NCI-H1436 (cell line): Measurements from ENCODE around the gene DLEU7.

Experiments
- DNase-seq: peaks from one replicate; lab custom pipeline; 2025; lab: John Stamatoyannopoulos, UW

DLEU7 gene

DNA sequence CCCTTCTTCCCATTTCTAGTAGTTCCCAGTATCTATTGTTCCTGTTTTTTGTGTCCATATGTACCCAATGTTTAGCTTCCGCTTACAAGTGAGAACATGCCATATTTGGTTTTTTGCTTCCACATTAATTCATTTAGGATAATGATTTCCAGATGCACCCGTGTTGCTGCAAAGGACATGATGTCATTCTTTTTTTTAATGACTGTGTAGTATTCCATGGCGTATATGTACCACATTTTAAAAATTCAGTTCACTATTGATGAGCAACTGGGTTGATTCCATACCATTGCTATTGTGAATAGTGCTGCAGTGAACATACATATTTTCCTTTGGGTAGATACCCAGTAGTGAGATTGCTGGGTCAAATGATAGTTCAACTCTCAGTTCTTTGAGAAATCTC is 50.5 kb downstream of the DLEU7 start:
- DNase-seq = no peak

DNA sequence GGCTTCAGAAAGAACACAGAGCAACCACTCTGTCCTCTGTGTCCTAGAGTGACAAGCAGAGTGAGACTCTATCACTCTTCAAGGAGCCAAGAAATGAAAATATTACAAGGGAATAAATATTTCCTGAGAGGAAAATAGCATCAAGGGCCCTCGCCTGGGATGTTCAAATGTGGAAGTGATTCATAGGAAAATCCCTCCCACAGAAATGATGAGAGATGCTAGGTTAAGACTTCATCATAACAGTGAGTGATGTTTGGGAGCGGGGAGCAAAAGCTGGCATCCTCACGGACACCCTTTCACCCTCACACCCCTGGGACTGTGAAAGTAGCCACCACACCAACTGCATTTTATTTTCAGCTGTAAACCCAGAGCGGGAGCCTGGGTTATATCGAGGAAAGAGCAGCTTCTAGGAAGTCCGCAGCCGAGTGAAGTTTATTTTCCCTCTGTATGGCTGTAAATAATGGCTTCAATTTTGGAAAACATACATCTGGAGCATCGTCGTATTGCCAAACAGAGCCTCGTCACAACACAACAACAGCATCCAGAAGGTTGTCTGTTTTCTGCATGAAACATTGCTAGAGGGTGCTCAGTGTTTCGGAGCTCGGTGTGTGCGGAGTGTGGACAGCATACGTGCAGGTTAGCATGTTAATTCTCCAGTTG is 54.8 kb downstream of the DLEU7 start:
- no peak for DNase-seq

DNA sequence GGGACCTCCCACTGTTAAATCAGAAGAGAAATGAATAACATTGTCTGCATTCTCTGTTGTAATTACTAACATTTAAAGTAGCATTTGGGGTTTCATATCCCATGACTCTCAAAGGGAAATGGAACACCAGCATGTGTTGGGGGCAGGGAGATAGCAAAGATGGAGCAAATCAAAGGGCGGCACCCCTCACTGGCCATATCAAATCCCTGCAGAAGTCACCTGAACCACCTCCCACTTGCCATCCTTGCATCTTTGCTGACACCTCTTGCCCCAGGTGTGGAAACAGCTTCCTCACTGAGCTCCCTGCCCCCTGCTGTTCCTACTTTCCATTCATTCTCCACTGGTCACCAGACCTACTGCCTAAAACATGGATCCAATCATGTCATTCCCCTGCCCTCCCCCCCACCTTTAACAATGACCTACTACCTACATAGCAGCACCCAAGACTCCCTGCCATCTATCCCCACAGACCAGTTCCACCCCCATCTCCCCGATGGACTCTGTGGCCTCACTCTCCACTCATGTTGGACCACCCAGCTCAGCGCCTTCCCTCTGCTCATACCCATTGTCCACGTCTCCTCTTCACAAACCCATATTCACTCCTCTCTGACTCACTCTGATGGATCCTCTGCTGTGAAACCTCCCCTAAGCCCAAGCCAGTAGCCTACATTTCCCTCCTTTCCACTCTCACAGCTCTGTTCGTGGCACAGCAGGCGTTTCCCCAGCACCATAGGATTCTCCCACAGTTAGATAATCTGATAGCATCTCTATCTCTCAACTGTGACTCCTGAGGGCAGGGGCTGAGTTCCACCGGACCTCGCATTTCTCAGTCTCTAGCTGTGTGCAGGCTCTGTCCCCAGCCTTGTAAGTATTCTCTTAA is 55.9 kb downstream of the DLEU7 start:
- DNase-seq = no peak

DNA sequence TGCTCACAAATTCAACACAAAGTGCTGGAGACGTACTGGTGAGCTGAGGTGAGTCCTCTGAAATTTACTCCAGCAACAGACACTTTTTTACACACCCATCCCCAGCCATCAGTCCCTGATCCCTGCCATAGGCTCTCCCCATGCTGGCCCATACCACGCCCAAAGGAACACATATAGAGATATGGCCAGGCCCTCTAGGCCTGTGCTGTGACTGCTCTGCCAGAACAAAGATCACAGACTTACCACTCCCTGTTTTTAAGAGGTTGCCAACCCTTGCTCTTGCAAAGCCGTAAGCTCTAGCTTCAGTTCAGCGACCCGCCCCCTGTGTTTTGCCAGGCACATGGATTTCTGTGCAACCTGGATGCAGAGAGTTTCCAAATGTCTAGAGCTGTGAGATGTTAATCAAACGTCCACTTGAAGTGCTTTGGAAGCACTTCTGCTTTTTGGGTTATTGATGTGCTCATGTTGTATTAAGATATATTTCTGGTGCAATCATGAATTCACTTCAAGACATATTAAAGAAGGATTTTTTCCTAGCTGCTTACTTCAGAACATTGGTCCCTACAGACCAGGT is 59.7 kb downstream of the DLEU7 start:
- no peak for DNase-seq

DNA sequence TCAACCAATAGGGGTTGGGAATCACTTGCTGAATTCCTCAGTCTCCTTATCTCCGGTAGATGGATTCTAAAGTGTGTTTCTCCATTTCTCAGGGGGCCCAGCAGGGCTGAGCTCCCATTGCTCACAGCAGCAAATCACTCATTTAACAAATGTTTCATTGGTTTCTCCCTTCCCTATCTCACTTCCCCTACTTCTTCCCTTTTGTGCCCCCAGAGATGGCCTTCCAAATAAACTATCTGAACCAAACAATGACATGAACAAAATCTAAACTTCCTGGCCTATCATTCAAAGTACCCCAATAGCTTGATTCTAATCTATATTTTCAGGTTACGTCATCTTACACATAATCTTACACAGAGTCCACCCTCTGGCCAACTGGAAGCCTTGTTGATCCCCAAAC is 60.4 kb downstream of the DLEU7 start:
- no peak for DNase-seq

DNA sequence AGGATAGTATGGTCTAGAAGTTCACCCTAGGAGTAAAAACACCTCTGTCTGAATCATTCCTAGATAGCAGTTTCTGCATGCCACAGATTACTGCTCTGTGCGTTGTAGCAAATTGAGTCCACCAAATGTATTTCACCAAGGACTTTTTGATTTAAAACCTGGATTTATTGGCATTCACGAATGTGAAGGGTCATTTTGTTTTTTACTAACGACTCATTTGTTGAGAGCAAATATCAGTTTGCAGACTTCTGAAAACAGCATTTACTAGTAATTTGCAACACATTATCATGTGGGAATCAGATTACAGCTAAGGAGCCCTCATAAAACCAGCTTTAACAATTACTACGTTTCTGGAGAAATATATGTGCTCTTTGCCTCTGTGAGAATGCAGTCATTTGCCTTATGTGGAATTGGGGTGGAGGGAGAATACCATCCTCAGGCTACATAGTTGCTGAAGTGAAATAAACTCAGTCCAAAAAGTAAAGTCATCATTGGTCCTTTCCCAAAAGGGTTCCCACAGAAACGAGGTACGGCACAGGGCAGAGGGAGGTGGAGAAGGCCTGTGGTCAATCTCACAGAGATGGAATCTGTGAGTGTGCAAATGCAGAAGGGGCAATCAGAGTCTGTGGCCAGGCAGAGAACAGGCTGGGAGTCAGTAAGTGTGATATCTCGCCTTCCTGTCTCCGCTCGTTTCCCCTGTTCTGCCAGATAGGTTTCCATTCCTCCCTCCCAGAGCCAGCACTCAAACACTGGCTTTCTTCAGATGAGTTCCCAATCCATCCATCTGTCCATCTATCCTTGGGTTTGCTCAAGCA is 63.1 kb downstream of the DLEU7 start:
- DNase-seq = no peak

DNA sequence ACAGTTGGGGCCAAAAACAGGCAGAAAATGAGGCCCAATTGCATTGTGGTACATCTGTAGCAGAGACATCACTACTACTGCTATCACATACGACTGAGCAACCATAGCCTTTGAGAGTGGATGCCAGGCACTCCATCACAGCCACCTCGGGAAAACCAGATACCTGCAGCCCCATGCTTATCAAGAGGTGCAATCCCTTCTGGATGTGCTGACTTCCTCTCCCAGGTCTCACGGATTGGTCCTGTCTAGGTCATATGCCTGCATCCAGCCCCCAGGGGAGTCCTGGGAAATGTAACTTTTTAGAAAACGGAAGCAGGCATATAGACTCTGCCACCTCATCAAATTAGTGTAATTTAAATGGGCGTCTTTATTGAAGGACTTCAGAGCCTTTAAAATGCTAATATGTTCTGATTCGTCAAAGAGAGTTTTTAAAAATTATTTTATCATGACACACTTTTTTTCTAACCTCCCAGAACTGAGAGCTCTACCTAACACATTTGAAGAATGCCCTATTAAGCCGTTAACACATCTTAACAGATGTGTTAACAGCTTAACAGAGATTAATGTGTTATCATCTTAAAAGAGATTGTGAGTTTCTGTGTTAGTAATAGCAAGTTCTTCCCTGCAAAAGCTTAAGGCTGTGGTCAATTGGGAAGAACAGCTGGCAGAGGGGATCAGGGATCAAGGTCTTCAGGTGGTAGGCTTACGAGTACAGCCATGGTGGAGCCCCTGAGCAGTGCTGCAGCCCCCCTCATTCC is 63.9 kb downstream of the DLEU7 start:
- no peak for DNase-seq
